Liver (tissue), 9 donors: Measurements from ENCODE around the gene FBXO44. TPM values are rescaled to one million over a fixed set of nuclear protein-coding genes. Genes with fewer than 3 reads are reported as not detected.

Experiments
- DNase-seq: peaks from one replicate; pipeline ENCODE4 v3.0.0-alpha.2; 2017; ENCODE audit warnings: low spot score
- H3K27ac ChIP-seq, 2 donors: one replicate each; pipeline ENCODE4 v1.7.0; 2013; ENCODE audit warnings: inconsistent platforms in 2 of 2, low read length in 2 of 2, control low read depth in 1 of 2, low read depth in 1 of 2, mild to moderate bottlenecking in 1 of 2
- H3K27me3 ChIP-seq, 4 donors: one replicate each; pipeline versions ENCODE4 v1.6.1 to v1.7.0; 2013; ENCODE audit warnings: low read length in 3 of 4, inconsistent platforms in 1 of 4, mild to moderate bottlenecking in 1 of 4, moderate library complexity in 1 of 4; ENCODE audit not compliant: control insufficient read depth in 4 of 4, insufficient read depth in 4 of 4
- H3K36me3 ChIP-seq, 4 donors: one replicate each; pipeline versions ENCODE4 v1.6.1 to v1.7.0; 2013; ENCODE audit warnings: low read length in 3 of 4, mild to moderate bottlenecking in 3 of 4, low read depth in 1 of 4, moderate library complexity in 1 of 4; ENCODE audit not compliant: control insufficient read depth in 4 of 4, insufficient read depth in 3 of 4
- H3K4me1 ChIP-seq, 4 donors: one replicate each; pipeline versions ENCODE4 v1.6.1 to v1.7.0; 2013; ENCODE audit warnings: low read length in 3 of 4, mild to moderate bottlenecking in 3 of 4, moderate library complexity in 1 of 4; ENCODE audit not compliant: control insufficient read depth in 4 of 4, insufficient read depth in 4 of 4
- H3K4me3 ChIP-seq, 3 donors: one replicate each; pipeline versions ENCODE4 v1.6.1 to v1.7.0; 2013; ENCODE audit warnings: low read length in 3 of 3, control low read depth in 1 of 3, low read depth in 1 of 3, mild to moderate bottlenecking in 1 of 3
- H3K9ac ChIP-seq, 2 donors: one replicate each; pipeline ENCODE4 v1.7.0; 2013; ENCODE audit warnings: low read length in 2 of 2, mild to moderate bottlenecking in 2 of 2, moderate library complexity in 2 of 2, control low read depth in 1 of 2, low read depth in 1 of 2
- H3K9me3 ChIP-seq, 4 donors: one replicate each; pipeline versions ENCODE4 v1.6.1 to v1.7.0; 2013; ENCODE audit warnings: low read length in 3 of 4; ENCODE audit not compliant: control insufficient read depth in 4 of 4
- ATF3 ChIP-seq: IDR thresholded peaks from 2 replicates; pipeline ENCODE4 v1.6.1; 2016; ENCODE audit warnings: antibody characterized with exemption
- CTCF ChIP-seq: fragments of 150-350 bp; IDR thresholded peaks from 2 replicates; pipeline ENCODE4 v1.5.1; 2017; ENCODE audit warnings: improper control_type of control experiment, low read depth, low read length; ENCODE audit not compliant: missing input control
- EGR1 ChIP-seq, 2 donors: IDR thresholded peaks; 2 replicates each; pipeline ENCODE4 v1.6.1; 2016 to 2018; ENCODE audit warnings: antibody characterized with exemption in 2 of 2, low read depth in 2 of 2
- FOXA1 ChIP-seq: IDR thresholded peaks from 2 replicates; pipeline ENCODE4 v1.6.1; 2016; ENCODE audit warnings: antibody characterized with exemption
- FOXA2 ChIP-seq: IDR thresholded peaks from 2 replicates; pipeline ENCODE4 v1.6.1; 2016; ENCODE audit warnings: antibody characterized with exemption
- GABPA ChIP-seq, 2 donors: IDR thresholded peaks in 1 of 2; conservative IDR thresholded peaks in 1 of 2; 2 replicates each; pipeline ENCODE4 v1.6.1; 2016; ENCODE audit warnings: antibody characterized with exemption in 2 of 2, mild to moderate bottlenecking in 1 of 2, moderate library complexity in 1 of 2
- HNF4A ChIP-seq, 2 donors: conservative IDR thresholded peaks; 2 replicates each; pipeline ENCODE4 v1.6.1; 2016; ENCODE audit warnings: antibody characterized with exemption in 2 of 2, mild to moderate bottlenecking in 2 of 2
- HNF4G ChIP-seq: IDR thresholded peaks from 2 replicates; pipeline ENCODE4 v1.6.1; 2016; ENCODE audit warnings: antibody characterized with exemption
- JUND ChIP-seq, 2 donors: IDR thresholded peaks; 2 replicates each; pipeline ENCODE4 v1.6.1; 2016; ENCODE audit warnings: antibody characterized with exemption in 2 of 2
- MAX ChIP-seq: IDR thresholded peaks from 2 replicates; pipeline ENCODE4 v1.6.1; 2016; ENCODE audit warnings: antibody characterized with exemption
- NR2F2 ChIP-seq: IDR thresholded peaks from 2 replicates; pipeline ENCODE4 v1.6.1; 2016; ENCODE audit warnings: antibody characterized with exemption
- RAD21 ChIP-seq, 2 donors: IDR thresholded peaks; 2 replicates each; pipeline ENCODE4 v1.6.1; 2016; ENCODE audit warnings: antibody characterized with exemption in 2 of 2, mild to moderate bottlenecking in 2 of 2
- REST ChIP-seq: IDR thresholded peaks from 2 replicates; pipeline ENCODE4 v1.6.1; 2016; ENCODE audit warnings: antibody characterized with exemption, mild to moderate bottlenecking
- RXRA ChIP-seq, 2 donors: IDR thresholded peaks; 2 replicates each; pipeline ENCODE4 v1.6.1; 2017 to 2018; ENCODE audit warnings: antibody characterized with exemption in 2 of 2, mild to moderate bottlenecking in 1 of 2
- SP1 ChIP-seq: IDR thresholded peaks from 2 replicates; pipeline ENCODE4 v1.6.1; 2018; ENCODE audit warnings: antibody characterized with exemption, mild to moderate bottlenecking
- TAF1 ChIP-seq: conservative IDR thresholded peaks from 2 replicates; pipeline ENCODE4 v1.6.1; 2016; ENCODE audit warnings: antibody characterized with exemption, mild to moderate bottlenecking
- YY1 ChIP-seq: IDR thresholded peaks from 2 replicates; pipeline ENCODE4 v1.6.1; 2016; ENCODE audit warnings: antibody characterized with exemption, mild to moderate bottlenecking
- ZBTB33 ChIP-seq: IDR thresholded peaks from 2 replicates; pipeline ENCODE4 v1.6.1; 2016; ENCODE audit warnings: antibody characterized with exemption
- WGBS: extraction: QIAGEN DNeasy Blood & Tissue Kit; methylation state at CpG from one replicate; pipeline ENCODE4 v1.1.7; 2013; 5-methylcytosine and 5-hydroxymethylcytosine counted together
- polyA plus RNA-seq, 2 donors: library from polyadenylated mRNA; stranded (reverse) in 1 of 2; unstranded in 1 of 2; fragments of 200-250 nt in 1 of 2; fragments of >200 nt in 1 of 2; fragmentation: Nextera tagmentation in 1 of 2; extraction: Ambion mirVana in 1 of 2; gene quantifications; one replicate each; pipeline versions ENCODE4 v1.2.1 to v1.2.3, GENCODE V29; 2013 to 2015
- total RNA-seq, 2 donors: library from RNA; depleted of rRNA; stranded (reverse); fragments of >200 nt; gene quantifications; one replicate each; pipeline ENCODE4 v1.2.3, GENCODE V29; 2014
- donor health status: healthy.
- donor health status: healthy.
- donor health status: healthy.
- donor health status: healthy.
- donor health status: healthy.

The FBXO44 gene
- total and polyA plus RNA-seq, 4 donors: 3.6 to 13.2 (median 6.8) TPM

DNA sequence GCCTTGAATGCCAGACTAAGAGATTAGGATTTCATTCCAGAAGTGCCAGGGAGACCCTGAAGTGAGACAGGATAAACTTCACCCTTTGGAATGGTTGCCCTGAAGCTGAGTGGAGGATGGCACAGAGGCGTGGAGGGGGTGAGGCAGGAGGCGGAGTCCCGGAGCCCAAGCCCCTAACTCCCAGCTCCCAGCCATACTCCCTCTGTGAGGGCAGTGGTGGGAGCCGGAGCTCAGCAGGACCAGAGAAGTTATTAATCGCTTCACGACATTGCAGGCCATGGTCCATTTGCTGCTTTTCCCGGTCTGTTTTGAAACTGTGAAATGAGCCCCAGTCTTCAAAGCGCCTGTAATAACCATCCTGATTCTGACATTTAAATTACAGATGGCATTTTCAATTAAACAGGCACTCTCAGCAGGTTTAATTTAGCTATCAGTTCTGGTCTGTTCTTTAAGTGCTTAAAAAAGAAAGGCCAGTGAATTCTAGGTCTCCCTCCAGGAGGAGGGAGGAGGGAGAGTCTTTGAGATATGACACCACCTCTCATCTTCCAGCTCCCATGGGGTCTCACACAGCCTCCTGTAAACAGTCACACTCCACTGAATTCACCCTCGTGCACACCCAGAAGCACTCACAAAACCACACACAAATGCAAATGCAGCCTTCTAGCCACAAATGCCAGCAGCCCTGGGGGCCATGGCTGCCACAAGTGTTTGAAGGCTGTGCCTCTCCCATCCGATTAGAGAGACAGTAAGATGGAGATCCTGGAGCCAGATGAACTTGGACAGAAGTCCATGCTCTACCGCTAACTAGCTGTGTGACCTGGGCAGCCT, 20.1 kb upstream of the FBXO44 start:
- no peaks in the 10 kb centered on the region for H3K4me1 ChIP-seq
- H3K9ac ChIP-seq: no peak overlapping the region
- H3K9me3 ChIP-seq: no peaks in the 10 kb centered on the region
- H3K4me3 ChIP-seq: no peak overlapping the region
- H3K27ac ChIP-seq: no peak overlapping the region
- H3K27me3 ChIP-seq: peaks cover 0 to 2% (median 0%) of the 10 kb centered on the region in 4 donors
- no peak for DNase-seq
- no peak for TF ChIP-seq RAD21 (IDR thresholded peaks at IDR 0.05)
- TF ChIP-seq REST: no peak
- no peak for TF ChIP-seq YY1
- TF ChIP-seq JUND (IDR thresholded peaks at IDR 0.05): no peak
- TF ChIP-seq TAF1: no peak
- no peak for TF ChIP-seq CTCF
- TF ChIP-seq FOXA2: no peak
- no peak for TF ChIP-seq HNF4G
- TF ChIP-seq GABPA (IDR thresholded peaks at IDR 0.05 in 1 of 2, conservative IDR thresholded peaks at IDR 0.05 in 1 of 2): no peak
- no peak for TF ChIP-seq FOXA1
- TF ChIP-seq HNF4A (conservative IDR thresholded peaks at IDR 0.05): no peak
- no peak for TF ChIP-seq NR2F2
- no peak for TF ChIP-seq MAX
- TF ChIP-seq ATF3: no peak
- H3K36me3 ChIP-seq: no peaks in the 10 kb centered on the region
- 74% methylated on average over 11 of the region's 11 CpGs for WGBS

DNA sequence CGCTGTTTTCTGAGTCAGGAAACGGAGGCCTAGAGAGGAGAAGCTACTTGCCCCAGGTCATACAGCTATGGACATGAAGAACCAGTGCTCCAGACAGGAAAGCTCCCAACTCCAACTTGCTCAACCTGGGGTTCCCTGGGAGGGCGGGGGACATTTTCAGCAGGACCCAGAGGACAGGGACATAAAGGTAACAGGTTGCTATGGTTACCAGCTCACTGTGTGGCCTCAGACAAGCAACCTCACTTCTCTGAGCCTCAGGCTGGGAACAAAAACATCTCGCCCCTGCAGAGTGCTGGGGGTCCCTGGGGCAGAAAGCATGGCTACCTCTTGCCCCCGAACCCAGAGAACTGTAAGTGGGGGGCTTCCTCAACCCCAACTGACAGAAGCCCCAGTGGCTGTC, 16.6 kb upstream of the FBXO44 start:
- H3K36me3 ChIP-seq: no peaks in the 10 kb centered on the region
- no peak overlapping the region for H3K27ac ChIP-seq
- no peaks in the 10 kb centered on the region for H3K9me3 ChIP-seq
- no peaks in the 10 kb centered on the region for H3K27me3 ChIP-seq
- no peak overlapping the region for H3K4me3 ChIP-seq
- no peaks in the 10 kb centered on the region for H3K4me1 ChIP-seq
- H3K9ac ChIP-seq: no peak overlapping the region
- 51% methylated on average over 5 of the region's 5 CpGs for WGBS
- no peak for DNase-seq
- no peak for TF ChIP-seq GABPA (IDR thresholded peaks at IDR 0.05 in 1 of 2, conservative IDR thresholded peaks at IDR 0.05 in 1 of 2)
- TF ChIP-seq MAX: no peak
- no peak for TF ChIP-seq SP1
- TF ChIP-seq FOXA1: no peak
- TF ChIP-seq EGR1 (IDR thresholded peaks at IDR 0.05; ENCODE audit: low read depth in 2 of 2): no peak
- no peak for TF ChIP-seq CTCF
- TF ChIP-seq FOXA2: no peak
- TF ChIP-seq NR2F2: no peak
- TF ChIP-seq ZBTB33: no peak
- TF ChIP-seq ATF3: no peak
- no peak for TF ChIP-seq RXRA (IDR thresholded peaks at IDR 0.05)
- no peak for TF ChIP-seq RAD21 (IDR thresholded peaks at IDR 0.05)
